ENCODE data around the gene BPGM.

BPGM gene

DNA sequence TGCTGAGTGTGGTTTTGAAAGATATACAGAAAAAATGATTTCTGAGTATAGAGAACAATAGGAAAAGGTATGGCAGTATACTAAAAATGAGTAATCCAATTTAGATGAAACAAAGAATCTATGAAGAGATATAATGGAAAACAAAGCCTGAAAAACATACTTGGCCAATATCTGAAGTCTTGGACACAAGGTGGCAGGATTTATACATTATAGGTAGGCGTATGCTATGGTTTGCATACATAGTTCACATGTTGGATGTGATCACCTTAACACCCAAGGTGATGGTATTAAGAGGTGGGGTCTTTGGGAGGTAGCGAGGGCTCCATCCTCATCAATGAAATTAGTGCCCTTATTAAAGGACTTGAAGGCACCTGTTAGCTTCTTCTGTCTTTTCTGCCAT, 34.5 kb upstream of the BPGM start:
- H3K36me3 ChIP-seq (ENCODE audit: control insufficient read depth in 2 of 2, insufficient read depth in 1 of 2, low read length in 2 of 2) = no peaks in the 10 kb centered on the region
- H3K4me1 ChIP-seq (ENCODE audit: control insufficient read depth, insufficient read depth, low read length) = no peaks in the 10 kb centered on the region
- CTCF ChIA-PET = interaction anchor here (0.6 to 3.1 kb wide), 8 partner anchors 20 to 698 kb away, joined by 3 to 17 read pairs (median 6); no protein-coding TSS in a partner anchor
- TF ChIP-seq ZNF654 (tag by site-specific recombination; IDR thresholded peaks at IDR 0.05; ENCODE audit: low read depth) = peak; percentile 12; the same call in 1 of the 2 replicates
- TF ChIP-seq, protein P1, sequence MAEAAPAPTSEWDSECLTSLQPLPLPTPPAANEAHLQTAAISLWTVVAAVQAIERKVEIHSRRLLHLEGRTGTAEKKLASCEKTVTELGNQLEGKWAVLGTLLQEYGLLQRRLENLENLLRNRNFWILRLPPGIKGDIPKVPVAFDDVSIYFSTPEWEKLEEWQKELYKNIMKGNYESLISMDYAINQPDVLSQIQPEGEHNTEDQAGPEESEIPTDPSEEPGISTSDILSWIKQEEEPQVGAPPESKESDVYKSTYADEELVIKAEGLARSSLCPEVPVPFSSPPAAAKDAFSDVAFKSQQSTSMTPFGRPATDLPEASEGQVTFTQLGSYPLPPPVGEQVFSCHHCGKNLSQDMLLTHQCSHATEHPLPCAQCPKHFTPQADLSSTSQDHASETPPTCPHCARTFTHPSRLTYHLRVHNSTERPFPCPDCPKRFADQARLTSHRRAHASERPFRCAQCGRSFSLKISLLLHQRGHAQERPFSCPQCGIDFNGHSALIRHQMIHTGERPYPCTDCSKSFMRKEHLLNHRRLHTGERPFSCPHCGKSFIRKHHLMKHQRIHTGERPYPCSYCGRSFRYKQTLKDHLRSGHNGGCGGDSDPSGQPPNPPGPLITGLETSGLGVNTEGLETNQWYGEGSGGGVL (tag by site-specific recombination; IDR thresholded peaks at IDR 0.05) = no peak
- H3K4me3 ChIP-seq (ENCODE audit: low read depth, low read length) = no peak overlapping the region
- POLR2A ChIA-PET = no interaction called here
- no peaks in the 10 kb centered on the region for H3K9me3 ChIP-seq (ENCODE audit: control insufficient read depth, insufficient read depth, low read depth, low read length)
- no peak overlapping the region for H3K27ac ChIP-seq (ENCODE audit: extremely low read depth, low read depth, low read length)

DNA sequence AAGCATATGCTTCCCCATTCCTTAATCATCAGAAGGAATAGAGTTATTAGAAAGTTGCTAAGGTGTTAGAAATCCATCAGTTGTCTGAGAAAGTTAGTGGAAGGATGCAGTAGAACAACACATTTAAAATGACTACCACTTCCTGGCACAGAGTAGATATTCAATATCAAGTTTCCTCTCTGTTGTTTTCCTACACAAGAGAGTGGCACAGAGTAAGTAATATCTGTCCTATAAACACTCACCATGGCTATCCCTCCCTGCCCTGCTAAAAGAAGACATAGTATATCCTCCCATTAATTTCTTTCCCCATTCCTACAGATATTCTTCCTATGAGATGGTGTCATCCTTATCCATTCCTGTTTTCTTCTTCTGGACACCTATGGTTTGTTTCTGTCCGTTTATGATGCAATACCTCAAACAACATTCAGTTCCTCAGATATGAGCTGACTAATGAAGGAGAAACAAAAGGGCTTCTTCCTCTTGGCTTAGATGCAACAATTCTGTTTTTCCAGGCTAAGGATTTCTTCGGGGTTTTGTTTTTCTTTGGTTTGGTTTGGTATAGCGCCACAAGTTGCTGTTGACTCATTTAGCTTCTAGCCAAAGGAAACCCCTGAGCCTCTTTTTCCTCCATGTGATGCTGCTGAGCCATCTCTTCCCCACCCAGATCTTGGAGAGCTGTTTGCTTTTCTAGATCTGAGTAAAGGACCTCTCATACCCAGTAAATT, 32.9 kb upstream of the BPGM start:
- TF ChIP-seq ZNF146 (tag by site-specific recombination; IDR thresholded peaks at IDR 0.05) (no peak), SCRT2 (tag by site-specific recombination; IDR thresholded peaks at IDR 0.05) (peak; percentile 73)
- POLR2A ChIA-PET = no interaction called here
- CTCF ChIA-PET = no interaction called here

DNA sequence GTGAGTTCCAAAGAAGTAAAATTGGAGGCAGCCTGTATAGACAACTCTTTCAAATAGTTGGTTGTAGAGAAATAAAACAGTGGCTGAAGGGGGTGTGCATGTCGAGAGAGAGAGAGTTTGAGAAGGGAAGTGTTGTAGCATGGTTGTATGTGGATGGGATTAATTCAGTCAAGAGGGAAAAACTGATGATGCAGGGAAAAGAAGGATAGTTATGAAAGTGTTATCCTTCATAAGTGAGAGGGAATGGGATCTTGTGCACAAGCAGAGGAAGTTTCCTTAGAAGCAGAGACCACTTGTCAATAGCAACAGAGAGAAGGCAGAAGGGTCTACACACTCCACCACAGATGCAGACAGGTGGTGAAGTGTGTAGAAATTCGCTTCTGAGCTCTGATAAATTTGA, 30.0 kb upstream of the BPGM start:
- Histone ChIP-seq H3K27ac (ENCODE audit: extremely low read depth, low read depth, low read length) (no peak overlapping the region), H3K4me1 (ENCODE audit: control insufficient read depth, insufficient read depth, low read length) (no peaks in the 10 kb centered on the region), H3K9me3 (ENCODE audit: control insufficient read depth, insufficient read depth, low read depth, low read length) (no peaks in the 10 kb centered on the region), H3K4me3 (ENCODE audit: low read depth, low read length) (no peak overlapping the region), H3K36me3 (ENCODE audit: control insufficient read depth in 2 of 2, insufficient read depth in 1 of 2, low read length in 2 of 2) (no peaks in the 10 kb centered on the region)
- POLR2A ChIA-PET = no interaction called here
- CTCF ChIA-PET = interaction anchor here (1.4 kb wide), 1 partner anchor 8 kb away, joined by 3 read pairs; no protein-coding TSS in a partner anchor
- peak; percentile 64 for TF ChIP-seq ZNF133 (tag by site-specific recombination; IDR thresholded peaks at IDR 0.05)
- no peak for TF ChIP-seq ZNF292 (tag by site-specific recombination; IDR thresholded peaks at IDR 0.05; ENCODE audit: borderline replicate concordance, low read depth)
- TF ChIP-seq ZNF248 (tag by site-specific recombination; IDR thresholded peaks at IDR 0.05) = no peak
- TF ChIP-seq HOXC10 (CRISPR knock-in tag; IDR thresholded peaks at IDR 0.05) = no peak
- no peak for TF ChIP-seq GLI4 (tag by site-specific recombination; IDR thresholded peaks at IDR 0.05)
- TF ChIP-seq ZNF560 (tag by site-specific recombination; IDR thresholded peaks at IDR 0.05; ENCODE audit: borderline replicate concordance) = no peak
- TF ChIP-seq ZNF626 (tag by site-specific recombination; IDR thresholded peaks at IDR 0.05) = no peak
- no peak for TF ChIP-seq ZNF23 (tag by site-specific recombination; IDR thresholded peaks at IDR 0.05; ENCODE audit: borderline replicate concordance)

More for the DNA sequence above, 32.9 kb upstream of the BPGM start:
- Histone ChIP-seq H3K27ac (ENCODE audit: extremely low read depth, low read depth, low read length) (no peak overlapping the region), H3K9me3 (ENCODE audit: control insufficient read depth, insufficient read depth, low read depth, low read length) (no peaks in the 10 kb centered on the region), H3K4me1 (ENCODE audit: control insufficient read depth, insufficient read depth, low read length) (no peaks in the 10 kb centered on the region), H3K4me3 (ENCODE audit: low read depth, low read length) (no peak overlapping the region), H3K36me3 (ENCODE audit: control insufficient read depth in 2 of 2, insufficient read depth in 1 of 2, low read length in 2 of 2) (no peaks in the 10 kb centered on the region)

DNA sequence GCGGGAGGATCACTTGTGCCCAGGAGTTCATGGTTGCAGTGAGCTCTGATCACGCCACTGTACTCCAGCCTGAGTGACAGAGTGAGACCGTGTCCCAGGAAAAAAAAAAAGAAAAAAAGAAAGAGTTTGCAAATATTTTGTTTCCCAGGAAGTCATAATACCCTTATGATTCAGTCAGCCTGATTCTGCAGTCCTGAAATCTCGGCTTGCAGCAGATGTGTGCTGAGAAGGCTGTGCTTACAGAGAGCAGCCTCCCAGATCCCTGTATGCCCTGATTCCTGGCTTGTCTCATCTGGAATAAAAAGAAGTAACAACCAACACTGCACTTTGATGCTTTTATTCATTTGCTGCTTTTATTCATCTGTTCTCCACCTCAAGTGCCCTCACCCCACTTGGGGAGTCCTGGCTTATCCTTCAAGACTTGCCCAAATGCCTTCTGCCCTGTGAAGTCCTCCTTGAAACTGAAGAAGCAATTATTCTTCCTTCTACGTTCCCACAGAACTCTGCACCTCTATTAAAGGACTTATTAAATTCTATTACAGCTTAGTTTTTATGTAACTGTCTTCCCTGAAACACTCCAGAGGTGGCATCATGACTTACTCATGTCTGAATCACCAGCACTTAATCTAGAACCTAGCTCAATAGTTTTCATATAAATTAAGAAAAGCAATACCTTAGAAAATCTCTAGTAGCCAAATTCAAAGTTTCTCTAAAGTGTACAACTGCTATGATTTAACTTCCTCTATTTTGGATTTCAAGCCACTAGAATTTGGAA, 27.7 kb upstream of the BPGM start:
- CTCF ChIA-PET = interaction anchor here (0.9 to 2.7 kb wide), 5 partner anchors 12 to 187 kb away, joined by 3 to 15 read pairs (median 6); no protein-coding TSS in a partner anchor
- no peaks in the 10 kb centered on the region for H3K4me1 ChIP-seq (ENCODE audit: control insufficient read depth, insufficient read depth, low read length)
- no peaks in the 10 kb centered on the region for H3K9me3 ChIP-seq (ENCODE audit: control insufficient read depth, insufficient read depth, low read depth, low read length)
- H3K36me3 ChIP-seq (ENCODE audit: control insufficient read depth in 2 of 2, insufficient read depth in 1 of 2, low read length in 2 of 2) = no peaks in the 10 kb centered on the region
- no peak overlapping the region for H3K27ac ChIP-seq (ENCODE audit: extremely low read depth, low read depth, low read length)
- no peak overlapping the region for H3K4me3 ChIP-seq (ENCODE audit: low read depth, low read length)
- POLR2A ChIA-PET = no interaction called here
- TF ChIP-seq ZNF707 (tag by site-specific recombination; IDR thresholded peaks at IDR 0.05) (no peak), SP2 (tag by site-specific recombination; IDR thresholded peaks at IDR 0.05) (no peak), GLI4 (tag by site-specific recombination; IDR thresholded peaks at IDR 0.05) (no peak), ZNF10 (tag by site-specific recombination; IDR thresholded peaks at IDR 0.05) (no peak), ZNF157 (tag by site-specific recombination; IDR thresholded peaks at IDR 0.05) (no peak), ZNF404 (tag by site-specific recombination; IDR thresholded peaks at IDR 0.05) (no peak), ZNF350 (tag by site-specific recombination; IDR thresholded peaks at IDR 0.05) (no peak), ZNF24 (tag by site-specific recombination; IDR thresholded peaks at IDR 0.05) (no peak), ZNF16 (tag by site-specific recombination; IDR thresholded peaks at IDR 0.05; ENCODE audit: low read depth) (no peak), HOXD13 (CRISPR knock-in tag; IDR thresholded peaks at IDR 0.05; ENCODE audit: borderline replicate concordance) (no peak)
- TF ChIP-seq, protein P2, sequence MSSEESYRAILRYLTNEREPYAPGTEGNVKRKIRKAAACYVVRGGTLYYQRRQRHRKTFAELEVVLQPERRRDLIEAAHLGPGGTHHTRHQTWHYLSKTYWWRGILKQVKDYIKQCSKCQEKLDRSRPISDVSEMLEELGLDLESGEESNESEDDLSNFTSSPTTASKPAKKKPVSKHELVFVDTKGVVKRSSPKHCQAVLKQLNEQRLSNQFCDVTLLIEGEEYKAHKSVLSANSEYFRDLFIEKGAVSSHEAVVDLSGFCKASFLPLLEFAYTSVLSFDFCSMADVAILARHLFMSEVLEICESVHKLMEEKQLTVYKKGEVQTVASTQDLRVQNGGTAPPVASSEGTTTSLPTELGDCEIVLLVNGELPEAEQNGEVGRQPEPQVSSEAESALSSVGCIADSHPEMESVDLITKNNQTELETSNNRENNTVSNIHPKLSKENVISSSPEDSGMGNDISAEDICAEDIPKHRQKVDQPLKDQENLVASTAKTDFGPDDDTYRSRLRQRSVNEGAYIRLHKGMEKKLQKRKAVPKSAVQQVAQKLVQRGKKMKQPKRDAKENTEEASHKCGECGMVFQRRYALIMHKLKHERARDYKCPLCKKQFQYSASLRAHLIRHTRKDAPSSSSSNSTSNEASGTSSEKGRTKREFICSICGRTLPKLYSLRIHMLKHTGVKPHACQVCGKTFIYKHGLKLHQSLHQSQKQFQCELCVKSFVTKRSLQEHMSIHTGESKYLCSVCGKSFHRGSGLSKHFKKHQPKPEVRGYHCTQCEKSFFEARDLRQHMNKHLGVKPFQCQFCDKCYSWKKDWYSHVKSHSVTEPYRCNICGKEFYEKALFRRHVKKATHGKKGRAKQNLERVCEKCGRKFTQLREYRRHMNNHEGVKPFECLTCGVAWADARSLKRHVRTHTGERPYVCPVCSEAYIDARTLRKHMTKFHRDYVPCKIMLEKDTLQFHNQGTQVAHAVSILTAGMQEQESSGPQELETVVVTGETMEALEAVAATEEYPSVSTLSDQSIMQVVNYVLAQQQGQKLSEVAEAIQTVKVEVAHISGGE (tag by site-specific recombination; conservative IDR thresholded peaks at IDR 0.05; ENCODE audit: low read depth) = no peak

All from HEK293 (cell line).